Stimulated activated CD8-positive, alpha-beta memory T cell treated with anti-CD3 and anti-CD28 coated beads, Interleukin-7, amount 100 ng/mL, for 48 hours (primary cell): ENCODE data around the gene GOLT1A.

Source experiments
- DNase-seq, 2 donors: peaks; one replicate each; pipeline ENCODE4 v3.0.0-alpha.2; 2020; ENCODE audit warnings: low read depth in 1 of 2; ENCODE audit errors: extremely low read depth in 1 of 2

GOLT1A gene

DNA sequence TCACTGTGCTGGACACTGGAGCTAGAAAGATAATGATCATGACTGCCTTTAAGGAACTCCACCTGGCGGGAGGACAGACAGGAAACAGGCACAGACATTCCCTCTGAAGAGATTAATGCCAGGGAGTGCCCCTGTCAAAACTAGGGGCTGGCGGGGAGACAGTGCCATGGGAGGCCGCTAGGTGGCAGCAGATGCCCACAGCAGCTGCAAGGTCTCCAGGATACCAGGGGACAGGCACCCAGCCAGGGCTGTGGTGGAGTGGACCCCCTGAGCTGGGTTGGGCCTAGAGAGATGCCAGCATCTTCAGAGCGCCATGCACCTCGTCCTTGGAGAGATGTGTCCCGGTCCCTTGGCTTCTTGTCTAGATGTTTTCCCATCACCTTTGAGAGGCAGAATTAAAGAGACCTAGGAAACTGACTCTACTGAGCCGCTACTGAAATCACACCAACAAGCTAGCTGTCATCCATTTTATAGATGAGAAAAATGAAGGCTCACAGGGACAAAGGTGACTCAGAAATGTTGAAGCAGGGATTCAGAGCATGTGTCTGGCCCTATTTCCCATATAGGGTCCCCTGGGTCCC, 51.2 kb downstream of the GOLT1A start:
- DNase-seq = peak; percentile 47 to 51

DNA sequence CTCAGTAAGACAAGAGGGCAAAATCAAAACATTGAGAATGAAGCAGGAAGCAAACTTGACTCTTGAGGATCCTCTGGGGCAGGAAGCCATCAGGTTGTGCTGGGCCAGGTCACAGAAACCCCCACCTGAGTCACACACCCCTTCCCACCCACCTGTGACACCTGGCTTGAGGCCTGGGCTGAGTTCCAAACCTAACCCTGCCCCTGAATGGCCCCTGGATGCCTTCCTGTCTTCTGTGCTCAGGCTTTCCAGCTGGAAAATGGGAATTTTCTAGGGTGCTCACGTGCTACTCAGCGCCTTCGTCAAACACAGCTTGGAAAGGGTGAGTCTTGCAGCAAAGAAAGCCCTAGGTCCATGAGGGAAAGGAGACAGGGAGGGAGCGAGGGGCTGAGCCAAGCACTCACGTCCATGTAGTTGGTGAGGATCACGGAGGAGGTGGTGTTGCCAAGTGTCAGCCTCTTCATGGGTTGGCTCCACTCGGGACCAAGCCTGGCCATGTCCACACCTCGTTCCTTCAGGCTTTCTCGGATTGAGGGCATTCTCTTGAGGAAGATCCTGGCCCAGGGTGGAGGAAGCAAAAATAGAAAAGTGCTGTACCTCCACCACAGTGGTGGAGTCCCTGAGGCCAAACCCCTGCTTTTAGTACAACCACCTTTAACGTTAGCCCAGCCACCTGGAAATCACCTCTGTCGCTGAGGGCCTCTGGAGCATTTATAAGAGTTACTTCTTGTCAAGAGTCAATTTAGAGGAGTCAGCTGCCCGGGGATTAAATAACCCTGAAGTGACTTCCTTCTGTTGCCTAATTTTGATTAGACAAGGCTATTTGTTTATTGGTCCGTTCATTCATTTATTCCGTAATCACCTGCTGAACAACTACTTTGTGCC, 51.9 kb downstream of the GOLT1A start:
- DNase-seq = no peak

DNA sequence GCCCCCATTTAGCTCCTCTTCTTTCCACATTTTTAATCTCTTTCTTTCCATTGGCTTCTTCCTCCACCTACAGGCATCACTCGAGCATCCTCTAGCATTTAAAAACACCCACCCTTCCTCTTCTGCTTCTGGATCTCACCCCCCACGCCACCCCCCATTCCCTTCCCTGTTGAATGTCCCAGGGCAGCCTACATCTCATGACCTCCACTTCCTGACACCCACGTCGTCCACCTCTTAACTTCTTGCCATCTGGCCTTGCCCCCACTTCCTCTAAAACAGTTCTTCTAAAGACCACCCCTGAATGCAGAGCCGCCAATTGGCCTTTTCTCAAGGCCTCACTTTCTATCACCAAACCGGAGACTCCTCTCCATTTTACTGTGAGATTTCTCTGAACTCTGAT, 55.8 kb downstream of the GOLT1A start:
- no peak for DNase-seq

DNA sequence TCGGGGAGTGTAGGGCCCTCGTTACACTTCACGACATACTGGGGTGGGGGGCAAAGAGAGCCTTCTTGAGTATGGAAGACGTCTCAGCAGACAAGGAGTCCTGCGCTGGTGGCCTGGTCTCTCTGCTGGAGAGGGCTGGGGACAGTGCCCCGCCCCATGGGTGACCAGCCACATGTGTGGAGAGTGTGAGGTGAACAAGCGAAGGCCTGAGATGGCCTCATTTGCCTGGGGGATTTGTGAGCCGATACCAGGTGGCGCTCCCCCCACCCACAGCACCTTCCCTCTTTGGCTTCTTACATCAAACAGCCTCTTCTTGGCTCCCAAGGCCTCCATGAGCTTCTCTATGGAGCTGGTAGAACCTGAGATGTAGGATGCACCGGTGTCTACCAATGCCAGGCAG, 57.9 kb downstream of the GOLT1A start:
- no peak for DNase-seq

DNA sequence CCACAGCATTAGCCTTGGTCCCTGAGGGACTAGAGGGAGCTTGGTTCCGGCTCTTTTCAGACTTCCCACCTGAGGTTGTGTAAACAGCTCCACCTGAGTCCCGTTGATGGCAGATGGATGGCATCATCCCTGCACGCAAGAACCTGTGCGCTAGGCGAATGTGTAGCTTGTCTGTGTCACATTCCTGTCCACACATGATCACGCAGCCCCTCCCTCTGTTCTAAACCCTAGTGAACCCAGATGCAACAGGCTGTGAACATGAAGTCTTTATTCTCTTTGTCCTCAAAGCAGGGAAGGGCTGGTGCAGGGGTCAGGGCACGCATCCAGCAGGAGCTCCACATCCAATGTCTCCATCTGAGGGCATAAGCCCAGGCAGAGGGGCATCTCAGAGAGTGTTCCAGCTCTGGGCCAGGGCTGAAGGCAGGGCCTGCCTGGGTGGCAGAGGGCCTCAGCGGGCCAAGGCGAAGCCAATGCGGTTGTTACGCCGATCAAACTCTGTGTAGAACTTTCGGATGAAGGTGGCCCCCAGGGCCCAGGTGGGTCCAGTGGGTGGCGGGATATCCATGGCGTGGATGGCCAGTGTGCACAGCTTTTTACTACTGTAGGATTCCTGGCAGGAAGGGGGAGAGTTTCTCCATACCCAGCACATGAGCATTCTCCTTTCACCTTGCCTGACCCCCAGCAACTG, 59.1 kb downstream of the GOLT1A start:
- no peak for DNase-seq

DNA sequence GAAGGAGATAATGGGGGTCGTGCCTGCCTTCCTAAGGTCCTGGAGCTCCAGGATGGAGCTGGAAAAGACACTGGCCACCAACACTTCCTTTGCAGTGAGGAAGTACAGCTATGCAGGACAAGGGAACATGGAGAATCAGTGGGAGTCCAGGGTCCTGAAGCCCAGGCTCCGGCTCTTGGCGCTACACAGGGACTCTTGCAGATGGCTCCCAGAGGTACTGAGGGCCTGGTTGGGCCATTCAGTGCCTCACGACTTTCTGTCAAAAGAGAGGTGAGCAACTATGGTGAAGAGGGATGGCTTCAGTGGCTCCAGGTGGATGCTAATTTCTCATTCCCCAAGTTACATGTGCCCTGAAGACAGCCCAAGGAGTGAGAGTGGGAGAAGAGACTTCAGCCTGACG, 60.1 kb downstream of the GOLT1A start:
- DNase-seq = no peak

DNA sequence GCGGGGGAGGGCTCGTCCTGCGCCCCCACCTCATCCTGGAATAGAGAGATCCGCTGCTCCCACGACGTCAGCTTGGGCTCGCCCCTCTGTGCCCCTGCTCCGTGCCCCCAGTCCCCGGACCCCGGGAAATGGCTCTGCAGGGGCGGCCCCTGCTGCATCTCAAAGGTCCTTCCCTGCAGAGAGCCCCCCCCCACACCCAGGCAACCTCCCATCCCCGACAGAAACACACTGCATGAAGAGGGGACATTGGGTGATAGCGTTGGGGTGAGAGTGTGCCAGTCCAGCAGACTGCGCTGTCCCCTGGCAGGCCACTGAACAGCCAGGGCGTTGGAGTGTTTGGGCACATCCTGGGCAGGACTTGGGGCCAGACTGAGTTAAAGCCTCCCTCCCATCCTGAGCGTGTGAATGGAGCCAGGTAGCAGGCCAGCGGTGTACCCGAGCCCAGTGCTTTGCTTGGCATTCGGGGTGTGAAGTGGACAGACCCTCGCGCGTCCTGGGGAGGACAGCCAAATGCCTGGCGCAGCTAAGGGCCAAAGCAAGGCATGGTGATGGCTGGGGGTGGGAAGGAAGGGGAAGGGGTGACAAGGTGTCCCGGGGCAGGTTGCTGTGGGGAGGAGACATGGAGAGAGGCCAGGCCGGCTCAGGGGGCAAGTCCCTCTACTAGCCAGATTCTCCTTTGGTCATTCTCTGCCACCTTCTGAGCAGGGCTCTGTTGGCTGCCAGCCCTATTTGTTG, 61.3 kb downstream of the GOLT1A start:
- DNase-seq = no peak

DNA sequence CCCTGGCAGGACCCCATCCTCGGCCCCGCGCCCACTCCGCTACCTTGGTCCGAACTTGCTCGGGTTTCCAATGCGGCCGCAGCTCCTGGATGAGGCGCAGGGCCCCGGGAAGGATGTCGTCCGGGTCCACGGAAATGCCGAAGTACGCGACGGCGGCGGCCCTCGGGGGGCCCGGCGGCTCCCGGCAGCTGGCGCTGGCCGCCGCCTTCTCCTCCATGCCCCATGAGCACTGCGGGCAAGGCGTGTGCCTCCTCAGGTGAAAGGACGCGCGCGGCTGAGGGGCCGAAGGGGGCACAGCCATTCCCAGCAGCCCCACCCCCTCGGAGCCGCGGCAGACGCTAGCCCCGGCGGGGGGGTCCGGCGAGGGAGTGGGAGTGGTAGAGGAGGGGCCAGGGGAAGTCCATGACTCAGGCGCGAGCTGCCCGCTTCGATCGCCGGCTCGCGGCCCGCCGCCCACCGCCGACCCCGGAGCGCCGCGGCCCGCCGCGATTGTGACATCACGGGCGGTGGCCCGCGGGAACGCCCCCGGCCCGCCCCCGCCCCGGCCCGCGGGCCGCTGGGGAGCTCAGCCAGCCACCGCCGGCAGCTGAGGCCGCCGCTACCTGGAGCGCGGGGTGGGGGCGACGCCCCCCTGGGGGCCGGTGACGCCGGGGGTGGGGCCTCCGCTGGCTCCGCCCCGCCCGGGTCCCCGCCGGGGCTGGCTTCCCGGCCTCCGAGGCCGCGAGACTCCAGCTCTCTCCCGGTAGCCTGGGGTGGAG, 62.1 kb downstream of the GOLT1A start, which contains the start of gene ETNK2:
ETNK2 (minus strand) TSS at position 493 of the 758 bp plus-strand sequence; CDS start at position 301, 192 bp downstream.
- DNase-seq = peak in 1 of 2 donors; percentile 18

DNA sequence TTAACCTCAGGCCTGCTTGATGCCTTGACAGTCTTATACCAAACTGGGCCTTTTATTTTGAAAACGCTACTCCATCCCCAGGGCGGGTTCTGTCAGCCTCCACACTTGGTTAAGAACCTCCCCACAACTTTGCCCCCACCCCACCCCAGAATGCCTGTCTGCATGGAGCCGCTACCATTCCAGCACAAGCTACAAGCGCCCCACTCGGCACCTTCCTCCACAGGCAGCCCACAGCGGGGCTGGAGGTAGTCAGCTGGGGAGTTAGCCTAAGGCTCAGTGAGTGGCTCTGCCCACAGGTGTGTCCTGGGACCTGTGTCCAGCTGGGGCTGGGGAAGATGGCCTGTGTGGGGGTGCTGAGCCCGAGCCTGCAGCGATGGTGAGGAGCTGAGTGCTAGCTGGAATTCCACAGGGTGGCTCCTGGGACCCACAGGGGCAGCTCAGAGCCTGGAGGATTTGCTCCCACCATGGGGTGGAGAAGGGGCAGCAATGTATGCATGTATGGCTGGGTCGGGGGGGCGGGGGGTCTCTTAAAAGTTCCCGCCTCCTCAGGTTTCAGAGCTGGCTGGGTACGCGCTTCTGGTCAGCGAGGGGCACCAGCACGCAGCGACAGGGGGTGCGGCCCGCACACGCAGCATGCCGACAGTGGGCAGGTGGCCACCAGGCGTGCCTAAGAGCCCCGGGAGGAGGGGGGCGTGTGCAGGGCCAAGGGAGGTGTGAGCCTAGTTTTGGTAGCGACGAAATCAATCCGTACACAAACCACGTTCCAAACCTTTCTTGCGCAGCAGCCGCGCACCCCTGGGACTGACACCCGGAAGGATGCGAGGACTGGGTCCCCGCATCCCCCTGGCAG, 62.9 kb downstream of the GOLT1A start:
- DNase-seq = no peak

DNA sequence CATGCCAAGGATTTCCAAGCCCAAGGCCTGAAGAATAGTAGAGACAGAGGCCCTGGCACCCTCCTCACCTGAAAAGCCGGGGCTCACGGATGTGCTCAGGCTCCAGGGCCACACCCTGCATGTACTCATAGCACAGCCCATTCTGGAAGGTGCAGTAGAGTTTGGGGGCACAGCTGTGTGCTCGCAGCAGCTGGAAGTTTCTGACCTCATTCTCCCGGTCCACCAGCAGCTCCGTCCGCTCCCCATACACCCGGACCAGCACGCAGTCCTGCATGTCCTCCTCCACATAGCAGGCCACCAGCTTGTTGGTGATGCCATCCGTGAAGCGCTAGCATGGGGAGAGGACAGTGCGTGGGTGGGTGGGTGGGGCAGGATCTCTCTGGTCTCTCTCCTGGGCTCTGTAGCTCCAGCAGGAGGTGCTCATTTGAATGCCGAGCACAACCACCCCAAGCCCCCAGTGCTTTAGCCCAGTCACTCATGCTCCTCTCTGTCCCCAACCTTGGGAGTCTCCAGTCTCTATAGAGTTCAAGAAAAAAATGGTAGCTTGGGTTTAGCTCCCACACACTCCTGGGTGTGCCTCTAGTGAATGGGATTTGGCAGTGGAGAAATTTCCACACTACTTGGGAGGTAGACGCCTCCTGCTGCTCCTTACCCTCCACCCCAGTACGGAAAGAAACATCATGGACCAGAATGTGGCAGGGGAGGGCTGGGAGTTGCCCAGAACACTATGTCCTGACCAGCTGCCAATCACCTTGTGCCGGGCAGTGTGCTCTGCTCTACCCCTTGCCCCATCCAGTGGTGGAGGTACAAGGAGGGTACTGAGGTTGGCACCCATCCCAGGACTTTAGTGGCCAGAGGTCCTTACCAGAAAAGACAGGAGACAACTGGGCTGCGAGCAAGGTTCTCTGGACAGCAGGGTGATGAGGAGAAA, 63.9 kb downstream of the GOLT1A start:
- no peak for DNase-seq

DNA sequence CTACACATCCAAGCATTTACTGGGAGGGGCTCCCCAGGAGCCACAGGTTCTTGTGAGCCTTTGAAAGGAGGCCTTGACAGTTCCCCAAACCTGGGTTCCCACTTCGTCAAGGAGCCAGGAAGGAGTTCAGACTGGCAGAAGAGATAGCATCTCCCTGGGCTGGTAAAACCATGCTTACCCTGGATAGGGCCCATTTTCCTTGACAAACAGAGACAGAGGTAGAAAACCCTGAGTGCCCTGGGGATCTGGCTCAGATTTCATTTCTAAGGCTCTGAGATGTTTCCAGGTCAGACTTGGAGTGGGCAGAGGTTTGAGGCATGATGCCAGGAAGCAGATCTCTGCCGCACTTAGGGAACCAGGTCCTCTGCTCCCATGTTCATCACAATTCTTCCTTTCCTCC, 64.7 kb downstream of the GOLT1A start:
- DNase-seq = no peak
